Measurements from ENCODE around the gene DENND11. TPM values are rescaled to one million over a fixed set of nuclear protein-coding genes. Genes with fewer than 3 reads are reported as not detected.

The DENND11 gene

GRCh38 chr7:141660259-141660658 is 41.7 kb downstream of the DENND11 start:
- no peaks in the 10 kb centered on the region for H3K27me3 ChIP-seq (ENCODE audit: insufficient read depth, low read length, poor library complexity)
- no peak overlapping the region for H4K5ac ChIP-seq (ENCODE audit: low read length)
- H2BK5ac ChIP-seq (ENCODE audit: low read length) = no peak overlapping the region
- H4K8ac ChIP-seq (ENCODE audit: low read depth, low read length) = no peak overlapping the region
- H3K36me3 ChIP-seq (ENCODE audit: control insufficient read depth, insufficient read depth, low read length) = no peaks in the 10 kb centered on the region
- no peak overlapping the region for H2BK15ac ChIP-seq (replicated peaks; ENCODE audit: low read depth)
- no peak overlapping the region for H3K4me2 ChIP-seq (ENCODE audit: low read length)
- no peaks in the 10 kb centered on the region for H3K4me1 ChIP-seq (ENCODE audit: control insufficient read depth, low read depth, low read length)
- DNase-seq = no peak
- H3K23ac ChIP-seq (ENCODE audit: low read length) = no peak overlapping the region
- H3K9ac ChIP-seq (ENCODE audit: low read length) = no peak overlapping the region
- no peak overlapping the region for H3K4ac ChIP-seq (ENCODE audit: low read depth, low read length)
- no peak overlapping the region for H2BK120ac ChIP-seq (ENCODE audit: low read depth, low read length)
- WGBS (ENCODE audit: extremely low coverage, insufficient coverage, low lambda C conversion rate) = no CpG with 5 or more reads among the region's 4 CpGs
- no peak overlapping the region for H2AK5ac ChIP-seq (ENCODE audit: low read length)
- no peak overlapping the region for H3K4me3 ChIP-seq (ENCODE audit: low read length)
- no peaks in the 10 kb centered on the region for H3K79me2 ChIP-seq (ENCODE audit: control insufficient read depth, insufficient read depth, low read length)
- H3K27ac ChIP-seq (ENCODE audit: low read depth, low read length) = no peak overlapping the region
- H3K79me1 ChIP-seq (ENCODE audit: low read length) = no peaks in the 10 kb centered on the region
- no peak overlapping the region for H3K56ac ChIP-seq (ENCODE audit: low read length)
- no peak overlapping the region for H3K18ac ChIP-seq (ENCODE audit: low read length)

DNA sequence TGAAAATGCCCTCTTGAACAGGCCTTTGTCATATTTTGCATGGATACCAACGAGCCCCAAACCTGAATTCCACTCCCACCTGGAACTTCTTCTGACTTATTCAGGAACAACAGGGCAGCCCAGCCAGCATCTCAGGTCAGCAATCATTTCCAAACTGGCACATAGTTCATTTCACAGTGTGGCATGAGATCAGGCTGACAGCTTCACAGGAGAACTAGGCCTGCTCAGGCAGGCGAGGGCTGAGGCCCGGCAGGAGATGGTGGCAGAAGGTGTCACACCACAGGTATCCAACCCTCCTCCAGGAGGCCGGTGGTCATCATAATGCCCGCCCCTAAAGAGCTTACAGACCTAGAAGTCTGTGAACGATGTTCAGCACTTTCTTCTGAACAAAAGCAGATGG is 42.5 kb downstream of the DENND11 start:
- DNase-seq = no peak
- Histone ChIP-seq H3K4me3 (ENCODE audit: low read length) (no peak overlapping the region), H3K36me3 (ENCODE audit: control insufficient read depth, insufficient read depth, low read length) (no peaks in the 10 kb centered on the region), H2BK15ac (replicated peaks; ENCODE audit: low read depth) (no peak overlapping the region), H2AK5ac (ENCODE audit: low read length) (no peak overlapping the region), H4K5ac (ENCODE audit: low read length) (no peak overlapping the region), H3K4me1 (ENCODE audit: control insufficient read depth, low read depth, low read length) (no peaks in the 10 kb centered on the region), H3K4me2 (ENCODE audit: low read length) (no peak overlapping the region), H2BK120ac (ENCODE audit: low read depth, low read length) (no peak overlapping the region), H2BK5ac (ENCODE audit: low read length) (no peak overlapping the region), H3K56ac (ENCODE audit: low read length) (no peak overlapping the region), H3K18ac (ENCODE audit: low read length) (no peak overlapping the region), H3K27me3 (ENCODE audit: insufficient read depth, low read length, poor library complexity) (no peaks in the 10 kb centered on the region), H3K23ac (ENCODE audit: low read length) (no peak overlapping the region), H3K4ac (ENCODE audit: low read depth, low read length) (no peak overlapping the region), H3K9ac (ENCODE audit: low read length) (no peak overlapping the region), H3K27ac (ENCODE audit: low read depth, low read length) (no peak overlapping the region), H4K8ac (ENCODE audit: low read depth, low read length) (no peak overlapping the region), H3K79me2 (ENCODE audit: control insufficient read depth, insufficient read depth, low read length) (no peaks in the 10 kb centered on the region), H3K79me1 (ENCODE audit: low read length) (no peaks in the 10 kb centered on the region)
- WGBS (ENCODE audit: extremely low coverage, insufficient coverage, low lambda C conversion rate) = no CpG with 5 or more reads among the region's 6 CpGs

GRCh38 chr7:141654551-141654950 is 47.4 kb downstream of the DENND11 start:
- DNase-seq = peak; percentile 92
- Histone ChIP-seq H3K4me1 (ENCODE audit: control insufficient read depth, low read depth, low read length) (no peaks in the 10 kb centered on the region), H2BK5ac (ENCODE audit: low read length) (no peak overlapping the region), H3K23ac (ENCODE audit: low read length) (no peak overlapping the region), H3K9ac (ENCODE audit: low read length) (no peak overlapping the region), H3K18ac (ENCODE audit: low read length) (no peak overlapping the region), H3K4me2 (ENCODE audit: low read length) (no peak overlapping the region), H3K36me3 (ENCODE audit: control insufficient read depth, insufficient read depth, low read length) (no peaks in the 10 kb centered on the region), H4K5ac (ENCODE audit: low read length) (no peak overlapping the region), H3K79me2 (ENCODE audit: control insufficient read depth, insufficient read depth, low read length) (no peaks in the 10 kb centered on the region), H3K27ac (ENCODE audit: low read depth, low read length) (no peak overlapping the region), H2BK15ac (replicated peaks; ENCODE audit: low read depth) (no peak overlapping the region), H4K8ac (ENCODE audit: low read depth, low read length) (no peak overlapping the region), H3K4me3 (ENCODE audit: low read length) (no peak overlapping the region), H3K79me1 (ENCODE audit: low read length) (no peaks in the 10 kb centered on the region), H2AK5ac (ENCODE audit: low read length) (no peak overlapping the region), H3K27me3 (ENCODE audit: insufficient read depth, low read length, poor library complexity) (no peaks in the 10 kb centered on the region), H3K4ac (ENCODE audit: low read depth, low read length) (no peak overlapping the region), H3K56ac (ENCODE audit: low read length) (no peak overlapping the region), H2BK120ac (ENCODE audit: low read depth, low read length) (no peak overlapping the region)
- no CpG with 5 or more reads among the region's 3 CpGs for WGBS (ENCODE audit: extremely low coverage, insufficient coverage, low lambda C conversion rate)

DNA sequence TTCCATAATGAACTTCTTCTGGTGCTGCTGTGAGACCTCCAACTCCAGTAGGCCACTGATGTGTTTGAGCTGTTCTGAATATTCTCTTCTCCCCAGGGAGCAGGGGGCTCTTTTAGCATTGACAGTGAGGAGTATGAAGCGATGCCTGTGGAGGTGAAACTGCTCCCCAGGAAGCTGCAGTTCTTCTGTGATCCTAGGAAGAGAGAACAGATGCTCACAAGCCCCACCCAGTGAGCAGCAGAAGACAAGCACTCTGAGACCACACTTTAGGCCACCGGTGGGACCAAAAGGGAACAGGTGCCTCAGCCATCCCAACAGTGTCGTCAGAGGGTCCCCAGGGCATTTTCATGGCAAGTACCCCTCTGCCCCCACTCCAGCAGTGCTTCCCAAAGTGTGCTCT is 49.3 kb downstream of the DENND11 start:
- Histone ChIP-seq H3K18ac (ENCODE audit: low read length) (no peak overlapping the region), H4K5ac (ENCODE audit: low read length) (no peak overlapping the region), H3K9ac (ENCODE audit: low read length) (no peak overlapping the region), H3K36me3 (ENCODE audit: control insufficient read depth, insufficient read depth, low read length) (no peaks in the 10 kb centered on the region), H3K4me2 (ENCODE audit: low read length) (no peak overlapping the region), H4K8ac (ENCODE audit: low read depth, low read length) (no peak overlapping the region), H3K23ac (ENCODE audit: low read length) (no peak overlapping the region), H3K79me1 (ENCODE audit: low read length) (no peaks in the 10 kb centered on the region), H3K27ac (ENCODE audit: low read depth, low read length) (no peak overlapping the region), H3K4ac (ENCODE audit: low read depth, low read length) (no peak overlapping the region), H2BK15ac (replicated peaks; ENCODE audit: low read depth) (no peak overlapping the region), H2BK5ac (ENCODE audit: low read length) (no peak overlapping the region), H2BK120ac (ENCODE audit: low read depth, low read length) (no peak overlapping the region), H3K4me1 (ENCODE audit: control insufficient read depth, low read depth, low read length) (no peaks in the 10 kb centered on the region), H3K27me3 (ENCODE audit: insufficient read depth, low read length, poor library complexity) (no peaks in the 10 kb centered on the region), H3K4me3 (ENCODE audit: low read length) (no peak overlapping the region), H3K79me2 (ENCODE audit: control insufficient read depth, insufficient read depth, low read length) (no peaks in the 10 kb centered on the region), H3K56ac (ENCODE audit: low read length) (no peak overlapping the region), H2AK5ac (ENCODE audit: low read length) (no peak overlapping the region)
- DNase-seq = no peak
- WGBS (ENCODE audit: extremely low coverage, insufficient coverage, low lambda C conversion rate) = no CpG with 5 or more reads among the region's 3 CpGs

Small RNA genes within 50 kb of the gene (small RNA-seq; reads per million reads assigned to genes)
- gene RNU1-82P (ENCODE audit: insufficient read depth) = not detected
